HL-60 (cell line): ENCODE measurements around the gene CALHM1.

Experiments
- CTCF ChIP-seq: IDR thresholded peaks from one replicate; pipeline ENCODE4 v1.5.1; 2011; ENCODE audit warnings: low read length, control low read depth, inconsistent platforms; ENCODE audit not compliant: insufficient read depth
- GABPA ChIP-seq: IDR thresholded peaks from 2 replicates; pipeline ENCODE4 v1.6.1; 2012; ENCODE audit warnings: low read depth
- POLR2AphosphoS5 ChIP-seq: IDR thresholded peaks from 2 replicates; pipeline ENCODE4 v1.6.1; 2012; ENCODE audit warnings: low read depth
- REST ChIP-seq: IDR thresholded peaks from 2 replicates; pipeline ENCODE4 v1.6.1; 2012; ENCODE audit warnings: low read depth; ENCODE audit not compliant: insufficient replicate concordance
- SPI1 ChIP-seq: IDR thresholded peaks from 2 replicates; pipeline ENCODE4 v1.6.1; 2012; ENCODE audit warnings: low read depth, mild to moderate bottlenecking, borderline replicate concordance

GRCh38 chr10:103445366-103445765, 13.3 kb downstream of the CALHM1 start:
- TF ChIP-seq CTCF, result no peak
- no peak for TF ChIP-seq REST
- no peak for TF ChIP-seq POLR2AphosphoS5
- TF ChIP-seq SPI1, result no peak
- TF ChIP-seq GABPA, result no peak
